ENCODE measurements around the gene RSL24D1.
A peak's percentile ranks its signal among the peaks of the same experiment; 100 is the strongest.

Gene RSL24D1

DNA sequence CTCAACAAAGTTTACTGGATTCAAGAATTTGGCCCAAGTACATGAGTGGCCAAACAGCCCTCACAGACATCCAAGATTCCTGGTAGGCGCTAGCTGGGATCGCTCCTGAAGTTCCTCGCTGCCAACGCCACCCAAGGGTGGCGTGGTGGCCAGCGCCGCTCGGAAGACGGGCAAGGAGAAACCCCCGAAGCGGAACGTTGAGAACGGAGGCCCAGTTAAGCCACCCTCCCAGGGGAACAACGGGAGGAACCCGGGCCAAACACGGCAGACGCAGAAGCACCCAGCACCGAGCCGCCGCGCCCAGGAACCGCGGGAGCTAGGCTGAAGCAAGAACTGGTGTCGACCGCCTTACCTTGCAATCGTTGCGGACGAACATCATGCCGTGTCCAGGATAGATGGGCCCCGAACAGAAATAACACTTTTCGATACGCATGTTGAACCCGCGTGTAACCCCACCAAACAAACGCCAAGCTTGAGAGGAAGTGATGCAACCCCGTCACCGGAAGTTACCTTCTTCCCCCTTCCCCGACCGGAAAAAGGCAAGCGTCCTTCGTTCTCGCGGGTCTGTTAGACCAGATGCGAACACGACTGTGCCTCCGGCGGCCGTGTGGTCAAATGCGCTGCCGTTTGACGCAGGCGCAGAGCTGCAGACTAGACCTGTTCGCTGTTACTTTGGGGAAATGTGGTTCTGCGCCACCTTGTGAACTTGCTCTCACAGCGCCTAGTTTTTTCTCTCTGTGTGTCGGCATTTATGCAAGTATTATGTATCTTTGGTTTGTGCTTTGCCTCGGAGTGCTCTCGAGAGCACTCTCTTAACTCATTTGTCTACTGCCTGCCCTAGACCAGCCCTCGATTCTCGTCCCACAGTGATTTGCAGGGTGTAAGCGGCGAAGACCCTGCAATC lies at the start of gene RSL24D1:
RSL24D1 (minus strand) TSS at position 484 of the 904 bp plus-strand sequence; CDS start at position 433, 51 bp downstream.
- no peak within 1 kb of the TSS for H3K27ac Mint-ChIP-seq
- no peak within 1 kb of the TSS for H3K4me3 Mint-ChIP-seq

DNA sequence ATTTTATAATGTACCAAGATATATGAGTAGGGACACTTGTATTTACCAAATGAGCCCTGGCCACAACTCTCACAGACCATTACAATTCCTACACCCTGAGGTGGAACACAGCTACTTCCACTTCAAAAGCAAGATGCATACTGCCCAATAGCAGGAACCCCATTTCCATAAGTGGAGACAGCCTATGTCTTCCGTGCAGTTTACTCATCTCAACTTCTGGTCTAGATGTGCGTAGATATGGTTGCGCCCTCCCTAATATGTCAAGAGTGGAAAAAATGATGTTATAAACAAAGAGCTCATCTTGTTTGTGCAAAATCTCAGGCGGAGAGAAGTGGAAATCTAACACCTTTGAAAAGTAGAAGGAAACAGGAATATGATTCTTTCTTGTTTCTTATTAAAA lies 48.3 kb upstream of the RSL24D1 start:
- Mint-ChIP-seq H3K4me3 (peak overlapping the region; percentile 6), H3K27ac (peak overlapping the region; percentile 90), H3K27me3 (no peaks in the 10 kb centered on the region), H3K9me3 (no peaks in the 10 kb centered on the region), H3K36me3 (ENCODE audit: low read depth) (peaks cover 83% of the 10 kb centered on the region), H3K4me1 (ENCODE audit: low read depth) (peaks cover 86% of the 10 kb centered on the region)
- DNase-seq = no peak

More for the DNA sequence above, at the start of gene RSL24D1:
- H3K36me3 Mint-ChIP-seq (ENCODE audit: low read depth) = peaks cover 42% of the 10 kb centered on the region
- H3K9me3 Mint-ChIP-seq = peaks cover 10% of the 10 kb centered on the region
- H3K4me1 Mint-ChIP-seq (ENCODE audit: low read depth) = peaks cover 28% of the 10 kb centered on the region
- no peaks in the 10 kb centered on the region for H3K27me3 Mint-ChIP-seq
- DNase-seq = peak; percentile 93

DNA sequence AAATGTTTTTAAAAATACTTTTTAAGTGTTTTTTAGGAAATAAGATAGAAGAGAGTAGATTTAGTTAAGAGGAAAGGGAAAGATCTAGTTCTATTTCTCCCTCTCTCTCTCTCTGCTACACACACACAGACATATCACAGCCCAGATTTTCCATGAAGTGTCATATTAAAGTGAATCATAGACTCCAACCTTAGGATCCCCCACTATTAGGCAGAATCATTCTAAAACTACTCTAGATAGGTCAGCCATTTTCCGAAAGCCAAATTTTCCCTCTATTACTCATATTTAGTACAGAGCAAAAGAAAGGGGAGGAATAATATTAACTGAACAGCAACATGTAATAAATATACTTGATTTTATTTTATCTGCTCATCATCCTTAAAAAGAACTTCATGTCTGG lies 45.1 kb upstream of the RSL24D1 start:
- H3K4me1 Mint-ChIP-seq (ENCODE audit: low read depth) = peaks cover 91% of the 10 kb centered on the region
- no peak overlapping the region for H3K4me3 Mint-ChIP-seq
- peak overlapping the region; percentile 89 for H3K27ac Mint-ChIP-seq
- H3K27me3 Mint-ChIP-seq = no peaks in the 10 kb centered on the region
- no peak for DNase-seq
- H3K36me3 Mint-ChIP-seq (ENCODE audit: low read depth) = peaks cover 83% of the 10 kb centered on the region
- no peaks in the 10 kb centered on the region for H3K9me3 Mint-ChIP-seq

DNA sequence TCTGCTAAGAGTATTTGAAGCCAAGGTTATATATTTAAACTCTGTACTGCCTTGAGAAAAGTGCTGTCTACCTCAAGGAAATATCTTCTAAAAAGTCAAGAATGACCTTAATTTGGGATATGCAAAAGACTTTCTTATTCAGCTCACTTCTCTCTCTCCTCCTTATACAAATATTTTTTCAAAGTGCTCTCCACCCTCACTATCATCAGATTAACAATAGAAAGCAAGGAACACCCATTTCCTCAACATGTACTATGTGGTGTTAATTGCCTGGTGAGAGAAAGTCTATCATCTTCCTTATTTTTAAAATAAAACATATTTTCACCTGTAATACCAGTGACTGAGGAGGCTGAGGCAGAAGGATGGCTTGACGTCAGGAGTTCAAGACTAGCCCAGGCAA lies 44.4 kb upstream of the RSL24D1 start:
- DNase-seq = no peak
- H3K27me3 Mint-ChIP-seq = no peaks in the 10 kb centered on the region
- peak overlapping the region; percentile 30 for H3K27ac Mint-ChIP-seq
- H3K4me1 Mint-ChIP-seq (ENCODE audit: low read depth) = peaks cover 91% of the 10 kb centered on the region
- H3K36me3 Mint-ChIP-seq (ENCODE audit: low read depth) = peaks cover 82% of the 10 kb centered on the region
- no peaks in the 10 kb centered on the region for H3K9me3 Mint-ChIP-seq
- H3K4me3 Mint-ChIP-seq = no peak overlapping the region

DNA sequence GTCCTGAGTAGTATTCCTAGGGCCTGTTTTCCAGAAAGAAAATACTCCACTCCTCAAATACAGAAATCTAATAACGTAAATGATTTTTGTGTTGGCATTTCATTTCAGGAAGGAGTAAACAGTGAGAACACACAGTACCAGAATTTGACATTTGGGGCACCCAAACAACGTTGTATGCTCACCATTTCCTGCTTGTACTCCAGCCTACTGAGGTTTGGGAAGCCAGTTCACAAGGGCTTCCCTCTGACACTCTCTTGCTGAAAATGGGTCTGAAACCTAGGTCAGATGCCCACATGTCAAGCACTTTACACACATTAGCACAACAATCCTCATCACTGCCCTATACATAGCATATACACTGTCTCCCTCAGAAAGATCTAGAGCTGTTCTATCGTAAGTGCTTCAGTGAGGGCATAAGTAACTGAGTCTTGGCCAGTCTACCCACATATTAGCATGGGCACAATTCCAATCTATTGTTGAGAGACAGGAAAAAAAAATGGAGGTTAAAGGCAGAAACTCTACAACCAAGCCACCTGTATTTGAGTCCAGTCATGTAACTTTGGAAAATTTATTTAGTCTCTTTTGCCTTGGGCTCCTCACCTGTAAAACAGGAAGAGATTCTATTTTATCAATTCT lies 43.5 kb upstream of the RSL24D1 start:
- H3K4me1 Mint-ChIP-seq (ENCODE audit: low read depth) = peaks cover 91% of the 10 kb centered on the region
- H3K27ac Mint-ChIP-seq = peak overlapping the region; percentile 96
- no peaks in the 10 kb centered on the region for H3K27me3 Mint-ChIP-seq
- H3K9me3 Mint-ChIP-seq = no peaks in the 10 kb centered on the region
- peaks cover 82% of the 10 kb centered on the region for H3K36me3 Mint-ChIP-seq (ENCODE audit: low read depth)
- H3K4me3 Mint-ChIP-seq = no peak overlapping the region
- no peak for DNase-seq

DNA sequence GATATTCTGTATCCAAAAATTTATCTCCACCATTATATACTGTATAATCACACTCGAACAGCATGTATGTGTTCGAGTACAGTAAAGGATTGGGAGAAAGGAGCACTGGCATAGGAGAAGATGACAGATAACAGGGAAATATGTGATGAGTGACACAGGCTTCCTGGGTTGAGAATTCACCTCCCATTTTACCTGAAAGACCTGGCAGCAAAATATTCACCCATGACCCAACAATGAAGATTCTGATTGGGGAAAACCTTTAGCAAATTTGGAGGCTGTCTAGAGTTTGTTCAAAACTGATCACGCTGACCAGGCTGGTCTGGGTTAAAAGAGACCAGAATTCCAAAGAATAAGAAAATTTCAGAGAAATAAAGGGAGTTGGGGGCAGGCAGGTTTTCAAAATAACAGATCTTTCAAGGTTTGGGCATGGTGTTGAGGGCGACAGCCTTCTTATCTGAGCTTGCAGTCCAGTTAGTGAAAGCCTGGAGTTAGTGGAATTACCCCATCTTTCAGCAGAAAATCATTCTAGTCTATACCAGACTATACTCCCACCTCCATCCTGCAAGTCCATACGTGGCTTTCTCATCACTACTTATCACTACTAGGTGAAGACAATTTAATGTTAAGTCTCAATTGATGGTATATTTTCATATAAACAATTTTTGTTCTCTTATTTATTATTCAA lies 42.8 kb upstream of the RSL24D1 start:
- no peak for DNase-seq
- H3K4me1 Mint-ChIP-seq (ENCODE audit: low read depth) = peaks cover 86% of the 10 kb centered on the region
- H3K9me3 Mint-ChIP-seq = no peaks in the 10 kb centered on the region
- H3K27ac Mint-ChIP-seq = peak overlapping the region; percentile 96
- peaks cover 80% of the 10 kb centered on the region for H3K36me3 Mint-ChIP-seq (ENCODE audit: low read depth)
- H3K4me3 Mint-ChIP-seq = no peak overlapping the region
- no peaks in the 10 kb centered on the region for H3K27me3 Mint-ChIP-seq

DNA sequence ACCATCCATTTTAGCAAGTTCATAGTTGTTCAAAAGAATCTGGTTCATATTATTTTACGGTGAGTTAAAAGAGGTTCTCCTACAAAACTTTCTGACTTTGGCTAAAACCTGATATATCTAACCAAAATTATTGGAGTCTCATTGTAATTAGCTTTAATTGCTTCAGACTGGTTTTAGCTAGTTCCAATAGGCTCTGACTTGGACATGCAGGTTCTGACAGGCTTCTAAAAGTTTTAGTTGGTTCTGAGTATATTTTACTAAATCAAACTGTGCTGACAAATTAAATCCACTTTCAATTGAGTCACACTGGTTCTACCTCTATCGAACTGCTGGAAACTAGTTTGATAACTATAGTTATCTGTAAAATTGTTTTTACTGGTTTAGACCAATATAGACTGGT lies 42.1 kb upstream of the RSL24D1 start:
- DNase-seq = no peak
- Mint-ChIP-seq H3K4me3 (peak overlapping the region; percentile 28), H3K27ac (peak overlapping the region; percentile 96), H3K27me3 (no peaks in the 10 kb centered on the region), H3K36me3 (ENCODE audit: low read depth) (peaks cover 81% of the 10 kb centered on the region), H3K4me1 (ENCODE audit: low read depth) (peaks cover 84% of the 10 kb centered on the region), H3K9me3 (no peaks in the 10 kb centered on the region)

DNA sequence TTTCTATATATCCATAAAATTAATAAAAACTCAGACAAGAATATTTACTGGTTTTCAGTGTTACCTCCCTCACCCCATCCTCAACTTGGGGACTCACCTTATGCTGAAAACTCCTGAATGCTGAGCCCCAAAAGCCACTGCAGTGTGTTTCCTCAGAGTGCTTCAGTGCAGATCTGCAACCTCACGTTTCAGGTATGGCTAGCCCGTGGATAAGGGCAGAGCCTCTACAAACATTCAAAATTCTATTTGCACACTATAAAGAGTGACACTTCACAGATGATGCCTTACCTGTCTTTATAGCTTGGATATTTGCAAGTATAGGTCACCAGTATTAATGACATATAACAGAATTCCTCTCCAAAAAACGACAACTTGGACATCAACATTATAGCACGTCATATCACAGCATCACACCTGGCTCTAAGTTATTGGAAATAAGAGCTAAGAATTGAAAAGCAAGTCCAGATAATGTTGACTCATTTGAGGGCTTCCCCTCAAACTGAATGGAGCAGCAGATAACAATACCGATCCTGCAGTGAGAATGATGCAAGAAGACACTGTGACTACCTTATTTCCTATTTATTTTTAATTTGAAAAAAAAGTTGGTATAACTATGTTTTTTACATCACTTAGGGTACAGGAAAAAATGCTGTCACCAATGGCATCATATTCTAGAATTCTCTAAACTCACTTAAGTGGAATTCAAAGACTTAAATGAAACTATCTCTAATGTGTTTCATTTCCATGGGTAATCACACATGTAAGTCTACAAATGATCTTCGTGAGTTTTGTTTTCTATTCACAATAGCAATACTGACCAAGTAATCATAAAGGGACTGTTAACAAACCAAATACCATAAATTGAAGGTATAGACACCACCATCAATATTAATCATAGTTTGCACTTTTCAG lies 40.7 kb upstream of the RSL24D1 start:
- Mint-ChIP-seq H3K36me3 (ENCODE audit: low read depth) (peaks cover 79% of the 10 kb centered on the region), H3K4me3 (peak overlapping the region; percentile 56), H3K4me1 (ENCODE audit: low read depth) (peaks cover 70% of the 10 kb centered on the region), H3K9me3 (no peaks in the 10 kb centered on the region), H3K27me3 (no peaks in the 10 kb centered on the region), H3K27ac (peak overlapping the region; percentile 96)
- no peak for DNase-seq

DNA sequence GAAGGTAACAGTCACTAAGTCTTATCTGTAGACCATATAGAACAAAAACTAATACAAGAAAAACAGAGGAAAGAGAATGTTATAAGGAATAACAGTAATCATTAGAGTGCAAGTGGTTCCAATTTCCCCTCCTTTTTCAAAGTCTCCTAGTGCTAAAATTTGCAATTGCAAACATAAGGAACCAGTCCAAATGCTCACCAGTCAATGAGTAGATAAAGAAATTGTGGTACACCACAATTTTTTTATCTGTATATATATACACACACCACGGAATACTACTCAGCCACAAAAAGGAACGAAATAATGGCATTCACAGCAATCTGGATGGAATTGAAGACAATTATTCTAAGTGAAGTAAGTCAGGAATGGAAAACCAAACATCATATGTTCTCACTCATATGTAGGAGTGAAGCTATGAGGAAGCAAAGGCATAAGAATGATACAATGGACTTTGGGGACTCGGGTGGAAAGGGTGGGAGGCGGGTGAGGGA lies 38.9 kb upstream of the RSL24D1 start:
- Mint-ChIP-seq H3K9me3 (no peaks in the 10 kb centered on the region), H3K27ac (peak overlapping the region; percentile 76), H3K27me3 (no peaks in the 10 kb centered on the region), H3K4me1 (ENCODE audit: low read depth) (peaks cover 71% of the 10 kb centered on the region), H3K36me3 (ENCODE audit: low read depth) (peaks cover 90% of the 10 kb centered on the region), H3K4me3 (peak overlapping the region; percentile 41)
- DNase-seq = no peak

DNA sequence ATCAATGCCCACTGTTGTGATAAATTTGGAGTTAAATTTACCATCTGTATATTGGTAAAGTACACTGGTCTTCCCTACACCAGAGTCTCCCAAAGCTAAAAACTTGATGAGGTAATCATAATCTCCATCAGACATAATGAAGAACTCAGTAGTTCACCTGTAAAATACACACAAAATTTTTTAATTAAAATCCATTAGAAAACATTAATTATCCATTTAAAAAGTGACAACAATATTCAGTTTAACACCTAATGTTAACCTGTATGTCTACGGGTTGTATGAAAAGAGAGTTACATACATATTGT lies 38.0 kb upstream of the RSL24D1 start:
- H3K27ac Mint-ChIP-seq = no peak overlapping the region
- no peak overlapping the region for H3K4me3 Mint-ChIP-seq
- H3K36me3 Mint-ChIP-seq (ENCODE audit: low read depth) = peaks cover 89% of the 10 kb centered on the region
- H3K4me1 Mint-ChIP-seq (ENCODE audit: low read depth) = peaks cover 70% of the 10 kb centered on the region
- DNase-seq = no peak
- no peaks in the 10 kb centered on the region for H3K27me3 Mint-ChIP-seq
- H3K9me3 Mint-ChIP-seq = no peaks in the 10 kb centered on the region

DNA sequence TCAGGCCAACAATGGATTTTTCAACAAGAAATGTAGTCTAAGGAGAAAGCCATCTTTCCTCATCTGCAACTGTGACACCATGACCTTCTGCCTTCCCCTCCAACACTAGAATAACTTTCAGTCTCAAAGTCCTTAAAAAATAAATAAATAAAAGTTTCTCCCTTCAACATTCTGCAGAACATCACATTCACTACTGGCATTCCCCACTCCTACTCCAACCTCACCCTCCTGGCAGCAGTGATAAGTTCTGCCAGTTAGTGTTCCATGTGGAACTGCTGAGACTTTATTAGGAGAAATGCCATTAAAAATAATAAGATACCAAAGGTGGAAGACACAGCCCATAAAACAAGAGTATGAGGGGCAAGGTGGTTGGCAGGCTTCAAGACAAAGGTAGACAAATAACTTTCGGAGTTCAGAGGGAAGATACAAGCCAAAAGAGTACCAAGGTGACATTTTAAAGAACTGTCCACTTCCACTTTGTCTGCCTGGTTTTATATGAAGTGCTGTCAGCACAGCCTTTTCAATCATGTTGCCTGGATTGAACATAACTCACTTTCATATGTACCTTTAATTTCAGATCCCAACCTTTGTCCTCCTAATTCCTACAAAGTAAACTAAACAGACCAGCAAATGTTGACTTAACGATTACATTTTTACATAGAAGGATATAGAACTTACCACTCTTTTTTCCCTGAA lies 37.5 kb upstream of the RSL24D1 start:
- no peaks in the 10 kb centered on the region for H3K27me3 Mint-ChIP-seq
- H3K9me3 Mint-ChIP-seq = no peaks in the 10 kb centered on the region
- H3K36me3 Mint-ChIP-seq (ENCODE audit: low read depth) = peaks cover 89% of the 10 kb centered on the region
- H3K4me1 Mint-ChIP-seq (ENCODE audit: low read depth) = peaks cover 66% of the 10 kb centered on the region
- DNase-seq = no peak
- H3K4me3 Mint-ChIP-seq = no peak overlapping the region
- H3K27ac Mint-ChIP-seq = peak overlapping the region; percentile 41

DNA sequence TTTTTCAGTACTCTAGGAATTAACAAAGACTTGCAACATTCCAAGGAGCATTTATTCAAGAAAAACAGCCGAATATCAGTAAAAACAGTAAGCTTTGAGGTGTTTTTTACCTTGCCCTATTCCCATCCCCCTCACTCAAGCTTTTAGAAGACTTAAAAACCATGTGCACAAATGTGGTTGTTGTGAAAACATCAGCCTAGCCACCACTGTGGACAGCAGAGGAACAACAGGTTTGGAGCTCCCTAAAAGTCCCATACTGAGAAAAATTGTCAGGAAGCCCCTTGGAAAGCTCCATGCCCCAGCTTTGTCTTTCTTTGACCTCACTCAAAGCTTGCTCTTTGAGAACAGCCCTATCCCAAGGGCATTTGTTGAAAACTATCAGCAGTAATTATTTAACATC lies 34.7 kb upstream of the RSL24D1 start:
- DNase-seq = no peak
- Mint-ChIP-seq H3K27ac (peak overlapping the region; percentile 74), H3K36me3 (ENCODE audit: low read depth) (peaks cover 92% of the 10 kb centered on the region), H3K27me3 (no peaks in the 10 kb centered on the region), H3K9me3 (no peaks in the 10 kb centered on the region), H3K4me1 (ENCODE audit: low read depth) (peaks cover 46% of the 10 kb centered on the region), H3K4me3 (no peak overlapping the region)

DNA sequence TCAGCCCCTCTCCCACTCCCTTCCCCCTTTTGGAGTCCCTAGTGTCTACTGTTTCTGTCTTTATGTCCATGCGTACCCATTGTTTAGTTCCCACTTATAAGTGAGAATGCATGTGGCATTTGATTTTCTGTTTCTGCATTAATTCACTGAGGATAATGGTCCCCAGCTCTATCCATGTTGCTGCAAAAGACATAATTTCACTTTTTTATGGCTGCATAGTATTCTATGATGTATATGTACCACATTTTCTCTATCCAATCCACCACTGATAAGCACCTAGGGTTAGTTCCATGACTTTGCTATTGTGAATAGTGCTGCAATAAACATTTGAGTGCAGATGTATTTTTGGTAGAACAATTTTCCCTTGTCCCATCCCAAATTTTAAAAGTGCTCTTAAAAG lies 34.2 kb upstream of the RSL24D1 start:
- H3K4me1 Mint-ChIP-seq (ENCODE audit: low read depth) = peaks cover 44% of the 10 kb centered on the region
- peak overlapping the region; percentile 48 for H3K27ac Mint-ChIP-seq
- no peak for DNase-seq
- H3K36me3 Mint-ChIP-seq (ENCODE audit: low read depth) = peaks cover 92% of the 10 kb centered on the region
- no peak overlapping the region for H3K4me3 Mint-ChIP-seq
- no peaks in the 10 kb centered on the region for H3K9me3 Mint-ChIP-seq
- H3K27me3 Mint-ChIP-seq = no peaks in the 10 kb centered on the region

Data from activated T-cell treated with anti-CD3 and anti-CD28 coated beads, Interleukin-2, amount 50 U/mL, for 24 hours (primary cell).